Endodermal cell (in vitro differentiated cells): ENCODE data around the gene PKLR. TPM values are rescaled to one million over a fixed set of nuclear protein-coding genes. Genes with fewer than 3 reads are reported as not detected.

ENCODE experiments used
- DNase-seq: peaks from one replicate; pipeline ENCODE4 v3.0.0-alpha.2; 2017
- H3K27ac ChIP-seq: 2 replicates; pipeline ENCODE4 v1.5.1; 2013; ENCODE audit warnings: mild to moderate bottlenecking, low read depth, low read length, moderate library complexity
- H3K27me3 ChIP-seq: 2 replicates; pipeline ENCODE4 v1.6.1; 2013; ENCODE audit warnings: mild to moderate bottlenecking, low read length, moderate library complexity; ENCODE audit not compliant: insufficient read depth, control insufficient read depth, poor library complexity, severe bottlenecking
- H3K36me3 ChIP-seq: 2 replicates; pipeline ENCODE4 v1.7.0; 2013; ENCODE audit warnings: mild to moderate bottlenecking, low read length, moderate library complexity; ENCODE audit not compliant: control insufficient read depth, insufficient read depth
- H3K4me1 ChIP-seq: one replicate; pipeline ENCODE4 v1.7.0; 2013; ENCODE audit warnings: low read length; ENCODE audit not compliant: control insufficient read depth, insufficient read depth
- H3K4me3 ChIP-seq: 2 replicates; pipeline ENCODE4 v1.5.1; 2013; ENCODE audit warnings: mild to moderate bottlenecking, low read length, moderate library complexity
- H3K9ac ChIP-seq: 2 replicates; pipeline ENCODE4 v1.6.1; 2013; ENCODE audit warnings: mild to moderate bottlenecking, low read length, moderate library complexity; ENCODE audit not compliant: poor library complexity, severe bottlenecking; ENCODE audit errors: extremely low read depth
- H3K9me3 ChIP-seq: 2 replicates; pipeline ENCODE4 v1.6.1; 2013; ENCODE audit warnings: mild to moderate bottlenecking, low read length, moderate library complexity; ENCODE audit not compliant: control insufficient read depth
- H3K27ac Mint-ChIP-seq: 2 replicates; pipeline ENCODE4 v1.8.0; 2020; ENCODE audit warnings: mixed read lengths
- H3K27me3 Mint-ChIP-seq: 2 replicates; pipeline ENCODE4 v1.8.0; 2021; ENCODE audit warnings: mild to moderate bottlenecking, mixed read lengths; ENCODE audit not compliant: insufficient read depth
- H3K36me3 Mint-ChIP-seq: 2 replicates; pipeline ENCODE4 v1.8.0; 2020; ENCODE audit warnings: low read depth, mixed read lengths
- H3K4me1 Mint-ChIP-seq: 2 replicates; pipeline ENCODE4 v1.8.0; 2020; ENCODE audit warnings: mixed read lengths
- H3K4me3 Mint-ChIP-seq: 2 replicates; pipeline ENCODE4 v1.8.0; 2020; ENCODE audit warnings: mild to moderate bottlenecking, moderate library complexity, mixed read lengths
- H3K9me3 Mint-ChIP-seq: 2 replicates; pipeline ENCODE4 v1.8.0; 2020; ENCODE audit warnings: mild to moderate bottlenecking, mixed read lengths
- CTCF ChIP-seq: fragments of 200-600 bp; sonication (generic); conservative IDR thresholded peaks from 2 replicates; pipeline ENCODE4 v1.5.0; 2021; ENCODE audit warnings: antibody characterized with exemption, mild to moderate bottlenecking
- WGBS, 2 experiments: methylation state at CpG; one replicate each; pipeline versions ENCODE4 v1.1.5 to v1.1.7; 2013; ENCODE audit warnings: missing lambda C conversion rate in 2 of 2, mixed read lengths in 1 of 2; ENCODE audit not compliant: insufficient coverage in 1 of 2, insufficient read length in 1 of 2; 5-methylcytosine and 5-hydroxymethylcytosine counted together
- total RNA-seq, 2 donors: library from RNA; stranded (reverse); fragmentation: NEBNext Ultra II Directional in 1 of 2; extraction: Animal tissue kit (Norgen Biotek cat#: 25700) in 1 of 2; gene quantifications; 2 replicates in 1 of 2; 3 replicates in 1 of 2; pipeline ENCODE4 v1.2.1, GENCODE V29; 2021

Gene PKLR
- total RNA-seq, 2 donors from 2014 or later, result 0.40 TPM; not detected in 1

- WGBS, 2 experiments, result 68 to 70% methylated on average over 5 to 8 of the region's 8 CpGs
- DNase-seq, result no peak
- no peaks in the 10 kb centered on the region for H3K27me3 ChIP-seq
- Mint-ChIP-seq H3K27ac (peak overlapping the region; percentile 93), H3K4me1 (peaks cover 17% of the 10 kb centered on the region), H3K4me3 (peak overlapping the region; percentile 77), H3K9me3 (no peaks in the 10 kb centered on the region), H3K36me3 (peaks cover 21% of the 10 kb centered on the region), H3K27me3 (peaks cover 13% of the 10 kb centered on the region)
- no peaks in the 10 kb centered on the region for H3K9me3 ChIP-seq
- no peak for TF ChIP-seq CTCF
- peak overlapping the region; percentile 89 for H3K27ac ChIP-seq
- peak overlapping the region; percentile 89 for H3K4me3 ChIP-seq
- H3K9ac ChIP-seq, result peak overlapping the region; percentile 43
- no peaks in the 10 kb centered on the region for H3K4me1 ChIP-seq
- H3K36me3 ChIP-seq, result peaks cover 5% of the 10 kb centered on the region
Observed at GRCh38 chr1:155245163-155245524, 56.1 kb downstream of the PKLR start.

- Histone ChIP-seq H3K4me3 (peak overlapping the region; percentile 89), H3K4me1 (no peaks in the 10 kb centered on the region), H3K9ac (peak overlapping the region; percentile 57), H3K36me3 (peaks cover 7% of the 10 kb centered on the region), H3K9me3 (no peaks in the 10 kb centered on the region), H3K27me3 (no peaks in the 10 kb centered on the region), H3K27ac (peak overlapping the region; percentile 89)
- H3K9me3 Mint-ChIP-seq, result no peaks in the 10 kb centered on the region
- peaks cover 17% of the 10 kb centered on the region for H3K4me1 Mint-ChIP-seq
- H3K4me3 Mint-ChIP-seq, result peak overlapping the region; percentile 77
- 1% methylated on average over 30 to 51 of the region's 53 CpGs for WGBS, 2 experiments
- peaks cover 21% of the 10 kb centered on the region for H3K36me3 Mint-ChIP-seq
- TF ChIP-seq CTCF, result peak; percentile 61
- H3K27me3 Mint-ChIP-seq, result peaks cover 13% of the 10 kb centered on the region
- H3K27ac Mint-ChIP-seq, result peak overlapping the region; percentile 93
- peak; percentile 99 for DNase-seq
Observed at GRCh38 chr1:155244368-155245162, 56.7 kb downstream of the PKLR start.

GRCh38 chr1:155242805-155243358 is 58.4 kb downstream of the PKLR start:
- peak overlapping the region; percentile 77 for H3K4me3 Mint-ChIP-seq
- H3K36me3 Mint-ChIP-seq, result peaks cover 22% of the 10 kb centered on the region
- H3K27ac ChIP-seq, result no peak overlapping the region
- no peak overlapping the region for H3K27ac Mint-ChIP-seq
- H3K27me3 Mint-ChIP-seq, result peaks cover 13% of the 10 kb centered on the region
- 81 to 86% methylated on average over 2 to 3 of the region's 3 CpGs for WGBS, 2 experiments
- H3K36me3 ChIP-seq, result peaks cover 6% of the 10 kb centered on the region
- no peaks in the 10 kb centered on the region for H3K9me3 Mint-ChIP-seq
- no peak for DNase-seq
- no peaks in the 10 kb centered on the region for H3K4me1 ChIP-seq
- peaks cover 12% of the 10 kb centered on the region for H3K4me1 Mint-ChIP-seq
- H3K9me3 ChIP-seq, result no peaks in the 10 kb centered on the region
- H3K27me3 ChIP-seq, result no peaks in the 10 kb centered on the region
- TF ChIP-seq CTCF, result no peak
- no peak overlapping the region for H3K9ac ChIP-seq
- peak overlapping the region; percentile 89 for H3K4me3 ChIP-seq
